CD4-positive, alpha-beta T cell (primary cell): ENCODE data around the gene DIAPH2. TPM values are rescaled to one million over a fixed set of nuclear protein-coding genes. Genes with fewer than 3 reads are reported as not detected.

Source experiments
- ATAC-seq: fragments of 200-7000 bp; cut with Tn5 transposase; one replicate; pipeline ENCODE4 v1.10.0; 2022; ENCODE audit warnings: mild to moderate bottlenecking; ENCODE audit not compliant: poor library complexity
- CTCF ChIA-PET: fragments of 350-600 bp; sonication (Branson Sonifier 250); formaldehyde crosslinking; loops from one replicate; lab custom pipeline; 2021; ENCODE audit warnings: antibody characterized with exemption, inconsistent platforms; lab: Charles Lee
- POLR2A ChIA-PET: fragments of 350-600 bp; sonication (Branson Sonifier 250); formaldehyde crosslinking; loops from one replicate; lab custom pipeline; 2021; ENCODE audit warnings: antibody characterized with exemption, inconsistent platforms; lab: Charles Lee
- DNase-seq, 14 experiments: peaks; one replicate each; pipeline ENCODE4 v3.0.0-alpha.2; 2013 to 2020; ENCODE audit warnings: mixed read lengths in 2 of 14
- H3K27ac ChIP-seq, 2 donors: one replicate each; pipeline versions ENCODE4 v1.5.1 to v1.7.0; 2013; ENCODE audit warnings: low read length in 2 of 2, low read depth in 1 of 2, mild to moderate bottlenecking in 1 of 2
- H3K27me3 ChIP-seq, 2 experiments: 1 replicate in 1 of 2; 2 replicates in 1 of 2; pipeline versions ENCODE4 v1.6.1 to v1.7.0; 2013; ENCODE audit warnings: low read length in 2 of 2, control low read depth in 1 of 2, mild to moderate bottlenecking in 1 of 2, moderate library complexity in 1 of 2; ENCODE audit not compliant: insufficient read depth in 2 of 2, control insufficient read depth in 1 of 2
- H3K36me3 ChIP-seq: one replicate; pipeline ENCODE4 v1.6.1; 2013; ENCODE audit warnings: low read length, control low read depth; ENCODE audit not compliant: insufficient read depth
- H3K4me1 ChIP-seq: one replicate; pipeline ENCODE4 v1.6.1; 2013; ENCODE audit warnings: low read length, control low read depth; ENCODE audit not compliant: insufficient read depth
- H3K4me3 ChIP-seq: one replicate; pipeline ENCODE4 v1.5.1; 2013; ENCODE audit warnings: mild to moderate bottlenecking, low read length, moderate library complexity
- H3K9me3 ChIP-seq, 2 experiments: 1 replicate in 1 of 2; 2 replicates in 1 of 2; pipeline versions ENCODE4 v1.6.1 to v1.7.0; 2013; ENCODE audit warnings: low read length in 2 of 2, mild to moderate bottlenecking in 2 of 2, control low read depth in 1 of 2, moderate library complexity in 1 of 2; ENCODE audit not compliant: control insufficient read depth in 1 of 2, insufficient read depth in 1 of 2
- H3K27ac Mint-ChIP-seq: one replicate; pipeline ENCODE4 v1.8.0; 2020; ENCODE audit warnings: mixed read lengths
- H3K27me3 Mint-ChIP-seq: one replicate; pipeline ENCODE4 v1.8.0; 2021; ENCODE audit warnings: mixed read lengths
- H3K36me3 Mint-ChIP-seq: one replicate; pipeline ENCODE4 v1.8.0; 2021; ENCODE audit warnings: low read depth, mixed read lengths
- H3K4me1 Mint-ChIP-seq: one replicate; pipeline ENCODE4 v1.8.0; 2021; ENCODE audit warnings: low read depth, mixed read lengths
- H3K4me3 Mint-ChIP-seq: one replicate; pipeline ENCODE4 v1.8.0; 2020; ENCODE audit warnings: mild to moderate bottlenecking, mixed read lengths
- H3K9me3 Mint-ChIP-seq: one replicate; pipeline ENCODE4 v1.8.0; 2020; ENCODE audit warnings: mixed read lengths
- intact Hi-C, 2 experiments: fragments of 100-400 bp; cut with DNase I in 1 of 2; cut with micrococcal nuclease in 1 of 2; formaldehyde crosslinking; loops; one replicate each; pipeline versions ENCODE4 v1.15.1 to v1.9.0; 2023 to 2025; cut with DNase I, micrococcal nuclease
- total RNA-seq, 174 experiments: library from RNA in 2 of 174; stranded (reverse) in 2 of 174; gene quantifications; one replicate each; pipeline ENCODE4 v1.2.3 and lab custom pipeline; 2021 to 2026
- TF ChIP-seq, protein P1 (sequence below): fragments of 200-600 bp; IDR thresholded peaks from one replicate; pipeline ENCODE4 v1.8.0; 2022; ENCODE audit warnings: antibody characterized with exemption, mild to moderate bottlenecking

Gene DIAPH2
- total RNA-seq, 2 experiments from 2014 or later, result 11.4 to 11.7 TPM

DNA sequence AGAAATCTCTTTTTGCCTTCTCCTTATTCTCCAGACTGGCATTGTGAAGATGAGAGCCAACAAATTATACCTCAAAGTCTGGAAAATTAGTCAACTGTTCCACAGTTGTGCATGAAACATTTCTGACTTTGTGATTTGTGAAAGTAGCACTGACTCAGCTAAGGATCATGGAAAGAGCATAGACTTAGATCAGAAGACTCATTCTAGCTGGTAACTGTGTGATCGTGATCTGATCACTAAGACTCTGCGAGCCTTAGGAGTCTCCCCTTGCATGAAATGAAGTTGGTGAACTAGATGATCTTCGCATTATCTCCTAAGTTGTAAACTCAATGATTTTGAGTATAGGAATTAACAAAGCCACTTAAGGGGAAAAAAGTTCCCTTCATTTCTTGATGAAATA lies 867.2 kb downstream of the DIAPH2 start:
- Histone ChIP-seq H3K36me3 (no peaks in the 10 kb centered on the region), H3K4me3 (no peak overlapping the region), H3K9me3 (no peaks in the 10 kb centered on the region), H3K4me1 (no peaks in the 10 kb centered on the region), H3K27me3 (no peaks in the 10 kb centered on the region), H3K27ac (no peak overlapping the region)
- Mint-ChIP-seq H3K36me3 (no peaks in the 10 kb centered on the region), H3K4me3 (no peak overlapping the region), H3K9me3 (no peaks in the 10 kb centered on the region), H3K27me3 (no peaks in the 10 kb centered on the region), H3K4me1 (no peaks in the 10 kb centered on the region), H3K27ac (no peak overlapping the region)
- TF ChIP-seq, protein P1, sequence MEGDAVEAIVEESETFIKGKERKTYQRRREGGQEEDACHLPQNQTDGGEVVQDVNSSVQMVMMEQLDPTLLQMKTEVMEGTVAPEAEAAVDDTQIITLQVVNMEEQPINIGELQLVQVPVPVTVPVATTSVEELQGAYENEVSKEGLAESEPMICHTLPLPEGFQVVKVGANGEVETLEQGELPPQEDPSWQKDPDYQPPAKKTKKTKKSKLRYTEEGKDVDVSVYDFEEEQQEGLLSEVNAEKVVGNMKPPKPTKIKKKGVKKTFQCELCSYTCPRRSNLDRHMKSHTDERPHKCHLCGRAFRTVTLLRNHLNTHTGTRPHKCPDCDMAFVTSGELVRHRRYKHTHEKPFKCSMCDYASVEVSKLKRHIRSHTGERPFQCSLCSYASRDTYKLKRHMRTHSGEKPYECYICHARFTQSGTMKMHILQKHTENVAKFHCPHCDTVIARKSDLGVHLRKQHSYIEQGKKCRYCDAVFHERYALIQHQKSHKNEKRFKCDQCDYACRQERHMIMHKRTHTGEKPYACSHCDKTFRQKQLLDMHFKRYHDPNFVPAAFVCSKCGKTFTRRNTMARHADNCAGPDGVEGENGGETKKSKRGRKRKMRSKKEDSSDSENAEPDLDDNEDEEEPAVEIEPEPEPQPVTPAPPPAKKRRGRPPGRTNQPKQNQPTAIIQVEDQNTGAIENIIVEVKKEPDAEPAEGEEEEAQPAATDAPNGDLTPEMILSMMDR, result no peak
- CTCF ChIA-PET, result interaction anchor here (1.3 kb wide), 1 partner anchor 15 kb away, joined by 4 read pairs; no protein-coding TSS in a partner anchor
- intact Hi-C loops, result no loop called here
- ATAC-seq (no peak), DNase-seq (no peak)
- POLR2A ChIA-PET, result no interaction called here

DNA sequence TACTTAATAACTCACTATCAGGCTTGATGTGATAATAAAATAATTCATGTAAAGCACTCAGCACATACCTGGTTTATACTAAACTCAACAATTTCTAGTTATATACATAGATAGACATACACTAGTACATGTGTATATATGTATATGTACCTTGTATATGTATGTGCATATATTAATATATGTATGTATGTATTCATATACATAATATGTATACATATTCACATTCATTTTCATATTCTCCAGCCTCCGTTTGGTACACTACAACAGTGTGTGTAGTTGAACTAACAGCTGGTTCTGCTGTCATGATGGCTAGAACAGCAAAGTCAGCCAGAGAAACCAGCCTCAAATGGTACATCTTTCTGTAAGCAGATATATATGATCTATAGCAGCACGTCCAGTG lies 869.2 kb downstream of the DIAPH2 start:
- Mint-ChIP-seq H3K9me3 (no peaks in the 10 kb centered on the region), H3K4me1 (no peaks in the 10 kb centered on the region), H3K27me3 (no peaks in the 10 kb centered on the region), H3K36me3 (no peaks in the 10 kb centered on the region), H3K4me3 (no peak overlapping the region), H3K27ac (no peak overlapping the region)
- ChIA-PET CTCF (no interaction called here), POLR2A (no interaction called here)
- no peaks in the 10 kb centered on the region for H3K36me3 ChIP-seq
- intact Hi-C loops, result no loop called here
- ATAC-seq (no peak), DNase-seq (no peak)
- no peak overlapping the region for H3K27ac ChIP-seq
- no peaks in the 10 kb centered on the region for H3K27me3 ChIP-seq
- no peaks in the 10 kb centered on the region for H3K4me1 ChIP-seq
- TF ChIP-seq, protein P1, result no peak
- H3K9me3 ChIP-seq, result no peaks in the 10 kb centered on the region
- H3K4me3 ChIP-seq, result no peak overlapping the region

DNA sequence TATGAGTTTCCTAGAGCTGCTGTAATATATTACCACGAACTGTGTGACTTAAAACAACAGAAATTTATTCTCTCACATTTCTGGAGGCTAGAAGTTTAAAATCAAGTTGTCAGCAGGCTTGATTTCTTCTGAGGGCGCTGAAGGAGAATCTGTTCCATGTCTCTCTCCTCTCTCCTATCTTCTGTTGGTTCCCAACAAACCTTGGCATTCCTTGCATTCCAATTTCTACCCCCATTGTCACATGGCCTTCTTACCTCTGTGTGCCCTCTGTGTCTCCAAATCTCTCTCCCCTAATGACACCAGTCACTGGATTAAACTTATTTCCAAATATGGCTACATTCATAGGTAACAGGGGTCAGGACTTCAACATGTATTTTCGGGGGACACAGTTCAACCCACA lies 871.7 kb downstream of the DIAPH2 start:
- ATAC-seq (no peak), DNase-seq (no peak)
- TF ChIP-seq, protein P1, result no peak
- CTCF ChIA-PET, result no interaction called here
- H3K4me3 Mint-ChIP-seq, result no peak overlapping the region
- H3K4me1 Mint-ChIP-seq, result no peaks in the 10 kb centered on the region
- Histone ChIP-seq H3K9me3 (no peaks in the 10 kb centered on the region), H3K4me3 (no peak overlapping the region), H3K36me3 (no peaks in the 10 kb centered on the region), H3K27ac (no peak overlapping the region), H3K27me3 (no peaks in the 10 kb centered on the region), H3K4me1 (no peaks in the 10 kb centered on the region)
- no peaks in the 10 kb centered on the region for H3K27me3 Mint-ChIP-seq
- intact Hi-C loops, result no loop called here
- H3K27ac Mint-ChIP-seq, result no peak overlapping the region
- H3K36me3 Mint-ChIP-seq, result no peaks in the 10 kb centered on the region
- POLR2A ChIA-PET, result no interaction called here
- H3K9me3 Mint-ChIP-seq, result no peaks in the 10 kb centered on the region
